Activated effector memory CD4-positive, alpha-beta T cell treated with Interleukin-2 at 50 U/mL for 16 hours (primary cell): ENCODE results near the gene CNNM2.
"Not testable (repeated sequence)": the region's sequence is repeated elsewhere in the genome, so short reads cannot be mapped to it uniquely, and the experiment has no call there.

Experiments used
- DNase-seq: peaks from one replicate; pipeline ENCODE4 v3.0.0-alpha.2; 2020

CNNM2 gene

DNA sequence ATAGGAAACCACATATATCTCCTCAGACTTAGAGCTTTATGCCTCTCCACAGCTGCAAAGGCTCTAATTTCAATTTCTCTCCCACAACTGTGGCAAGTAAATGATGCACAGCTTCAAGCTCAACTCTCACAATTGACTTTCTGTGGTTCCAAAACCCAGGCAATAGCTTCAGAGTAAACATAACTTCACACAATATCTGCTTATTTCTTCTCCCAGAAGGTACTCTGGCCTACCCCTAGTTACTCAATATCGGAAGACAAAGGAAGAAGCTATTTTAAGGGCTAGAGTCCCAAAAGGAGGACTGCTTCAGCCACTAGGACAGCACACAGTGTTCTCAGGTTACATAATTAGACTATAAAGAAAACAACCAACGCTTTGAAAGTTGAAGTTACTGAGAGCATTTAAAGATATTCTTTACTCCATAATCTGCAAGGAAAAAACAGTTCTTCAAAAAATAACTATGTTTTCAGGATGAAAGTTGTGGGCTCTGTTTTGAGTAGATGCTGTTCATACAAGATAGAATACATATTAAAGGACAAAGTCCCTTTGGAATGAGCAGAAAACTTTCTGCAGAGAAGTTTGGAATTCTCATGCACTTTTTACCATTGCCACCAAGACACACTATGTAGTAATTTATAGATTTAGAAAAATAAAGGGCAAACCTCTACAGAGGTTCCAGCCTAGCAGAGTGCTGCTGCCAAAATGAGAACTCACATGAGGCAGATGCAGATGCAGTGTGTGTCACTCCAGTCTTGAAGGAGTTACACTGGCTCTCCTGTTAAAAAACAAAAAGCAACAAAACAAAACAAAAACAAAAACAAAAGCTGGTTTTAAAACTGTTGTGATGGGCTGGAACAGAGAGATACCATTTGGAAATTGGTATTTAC is 193.2 kb downstream of the CNNM2 start:
- no peak for DNase-seq

DNA sequence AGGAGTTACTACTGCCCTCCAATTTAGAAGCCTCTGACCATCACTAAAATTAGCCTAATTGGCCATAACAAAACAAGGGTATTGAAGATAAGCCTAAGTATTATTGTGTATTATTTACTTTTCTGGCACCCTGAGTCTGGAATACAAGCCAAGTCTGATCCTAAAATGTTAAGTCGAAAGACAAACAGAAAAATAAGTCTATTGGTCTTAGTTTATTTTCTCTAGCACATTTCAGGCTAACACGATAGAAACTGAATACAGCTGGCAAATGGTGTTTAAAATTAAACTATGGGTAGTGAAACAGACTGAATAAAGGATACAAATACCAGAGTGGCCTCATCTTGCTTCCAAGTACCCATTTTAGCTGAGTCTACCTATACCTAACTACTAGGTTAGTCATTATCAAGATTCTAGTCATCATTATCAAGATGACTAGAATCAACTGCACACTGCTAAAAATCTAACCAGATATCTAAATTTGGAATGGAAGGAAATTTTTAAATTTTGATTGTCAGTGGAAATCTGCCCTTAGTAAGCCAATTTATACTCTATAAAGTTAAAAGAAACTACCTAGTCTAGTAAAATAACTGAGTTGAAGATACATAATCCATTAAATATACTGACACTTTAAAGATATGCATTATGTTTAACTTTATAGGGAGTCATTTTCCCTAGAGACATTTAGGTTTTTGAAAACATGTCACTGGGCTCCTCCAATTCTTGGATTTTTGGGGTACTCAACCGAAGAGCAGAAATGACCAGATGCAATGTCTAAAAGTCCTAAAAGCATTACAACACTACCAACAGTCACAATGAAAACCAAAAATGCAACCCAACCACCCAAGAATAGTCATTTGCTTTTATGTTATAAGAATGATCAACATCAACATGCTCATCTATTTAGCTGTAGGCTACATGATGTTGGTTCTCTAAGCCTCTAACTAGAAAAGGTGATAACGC is 194.1 kb downstream of the CNNM2 start:
- no peak for DNase-seq

DNA sequence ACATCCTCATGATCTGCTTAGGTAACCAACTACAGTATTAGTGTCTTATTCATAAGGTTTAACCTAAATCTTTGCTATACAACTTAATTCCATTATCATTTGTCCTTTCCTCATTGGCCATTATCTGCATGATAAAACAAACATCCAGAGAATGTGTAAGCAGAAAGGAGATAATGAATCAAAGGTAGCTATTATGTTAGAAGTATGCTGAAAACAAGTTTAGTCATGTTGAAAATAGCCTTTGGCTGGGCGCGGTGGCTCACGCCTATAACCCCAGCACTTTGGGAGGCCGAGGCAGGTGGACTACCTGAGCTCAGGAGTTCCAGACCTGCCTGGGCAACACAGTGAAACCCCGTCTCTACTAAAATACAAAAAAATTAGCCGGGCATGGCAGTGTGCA is 196.8 kb downstream of the CNNM2 start:
- no peak for DNase-seq

DNA sequence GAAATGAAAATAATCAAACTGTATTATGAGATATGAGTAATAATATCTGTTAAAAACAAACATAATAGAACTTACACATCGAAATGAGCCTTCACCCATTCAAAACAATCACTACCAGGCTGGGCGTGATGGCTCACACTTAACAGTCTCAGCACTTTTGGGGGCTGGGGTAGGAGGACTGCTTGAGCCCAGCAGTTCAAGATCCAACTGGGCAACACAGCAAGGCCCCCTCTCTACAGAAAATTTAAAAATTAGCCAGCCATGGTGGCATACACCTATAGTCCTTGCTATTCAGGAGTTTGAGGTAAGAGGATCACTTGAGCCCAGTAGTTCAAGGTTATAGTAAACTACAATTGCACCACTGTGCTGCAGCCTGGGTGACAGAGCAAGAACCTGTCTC is 199.2 kb downstream of the CNNM2 start:
- DNase-seq = no peak

DNA sequence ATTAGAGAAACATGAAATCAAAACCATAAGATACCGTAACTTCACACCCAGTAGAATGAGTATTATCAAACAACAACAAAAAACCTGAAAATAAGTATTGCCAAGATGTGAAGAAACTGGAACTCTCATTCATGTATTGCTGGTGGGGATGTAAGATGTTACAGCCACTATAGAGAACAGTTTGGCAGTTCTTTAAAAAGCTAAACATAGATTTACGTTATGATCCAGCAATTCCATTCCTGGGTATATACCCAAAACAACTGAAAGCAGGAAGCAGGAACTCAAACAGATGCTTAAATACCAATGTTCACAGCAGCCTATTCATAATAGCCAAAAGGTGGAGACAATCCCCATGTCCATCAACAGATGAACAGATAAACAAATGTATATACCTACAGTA is 202.5 kb downstream of the CNNM2 start:
- DNase-seq = no peak

DNA sequence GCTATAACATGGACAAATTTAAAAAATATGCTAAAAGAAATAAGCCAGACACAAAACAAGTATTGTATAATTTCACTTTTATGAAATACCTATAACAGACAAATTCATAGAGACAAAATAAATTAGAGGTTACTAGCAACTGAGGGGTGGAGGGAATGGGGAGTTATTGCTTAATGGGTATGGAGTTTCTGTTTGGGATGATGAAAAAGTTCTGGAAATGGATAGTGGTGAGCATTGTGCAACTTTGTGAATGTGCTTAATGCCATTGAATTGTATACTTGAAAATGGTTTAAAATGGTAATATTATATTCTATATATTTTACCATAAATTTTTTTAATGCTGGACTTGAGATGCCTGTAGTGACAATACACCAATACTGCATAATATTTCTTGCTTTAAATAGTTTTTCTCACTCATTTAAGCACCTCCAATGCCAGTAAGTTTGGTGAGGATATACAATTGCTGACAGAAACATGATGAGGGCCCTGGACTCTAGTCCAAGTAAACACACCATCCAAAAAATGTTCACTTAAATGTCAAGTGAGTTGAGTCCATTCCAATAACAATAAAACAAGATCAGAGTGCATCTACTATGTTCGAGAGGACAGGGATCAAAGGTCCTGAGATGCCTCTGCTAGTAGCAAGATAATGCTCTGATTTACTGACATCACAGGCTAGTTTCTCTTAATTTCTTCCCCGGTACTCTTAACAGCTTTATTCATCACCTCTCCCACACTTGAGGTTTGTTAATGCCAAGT is 203.1 kb downstream of the CNNM2 start:
- no peak for DNase-seq

DNA sequence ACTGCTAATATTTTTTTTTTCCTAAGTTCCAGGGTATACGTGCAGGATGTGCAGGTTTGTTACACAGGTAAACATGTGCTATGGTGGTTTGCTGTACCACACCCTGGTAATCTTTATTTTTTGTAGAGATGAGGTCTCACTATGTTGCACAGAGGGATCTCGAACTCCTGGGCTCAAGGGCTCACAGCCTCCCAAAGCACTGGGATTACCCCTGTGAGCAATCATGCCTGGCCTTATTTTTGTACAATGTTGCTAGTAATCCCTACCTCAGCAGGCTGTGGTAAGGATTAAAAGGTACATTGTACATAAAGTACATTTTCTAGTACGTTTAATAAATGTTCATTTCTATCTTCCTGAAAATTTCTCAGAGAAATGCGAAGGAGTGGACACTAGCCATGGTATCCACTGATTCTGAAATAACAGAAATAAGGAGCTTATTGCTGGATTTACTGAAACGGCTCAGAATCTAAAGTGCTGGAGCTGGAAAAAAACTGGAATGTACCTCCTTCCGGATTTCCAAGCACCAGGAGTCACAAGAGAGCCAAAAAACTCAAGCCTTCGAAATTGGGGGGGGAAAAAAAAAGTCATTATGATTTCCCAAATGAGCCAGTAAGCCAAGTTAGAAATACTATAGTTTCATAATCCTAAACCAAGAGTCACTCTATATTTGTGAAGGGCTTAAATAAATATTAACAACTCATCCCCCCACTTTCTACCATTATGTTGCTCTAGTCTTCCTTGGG is 205.4 kb downstream of the CNNM2 start:
- no peak for DNase-seq

DNA sequence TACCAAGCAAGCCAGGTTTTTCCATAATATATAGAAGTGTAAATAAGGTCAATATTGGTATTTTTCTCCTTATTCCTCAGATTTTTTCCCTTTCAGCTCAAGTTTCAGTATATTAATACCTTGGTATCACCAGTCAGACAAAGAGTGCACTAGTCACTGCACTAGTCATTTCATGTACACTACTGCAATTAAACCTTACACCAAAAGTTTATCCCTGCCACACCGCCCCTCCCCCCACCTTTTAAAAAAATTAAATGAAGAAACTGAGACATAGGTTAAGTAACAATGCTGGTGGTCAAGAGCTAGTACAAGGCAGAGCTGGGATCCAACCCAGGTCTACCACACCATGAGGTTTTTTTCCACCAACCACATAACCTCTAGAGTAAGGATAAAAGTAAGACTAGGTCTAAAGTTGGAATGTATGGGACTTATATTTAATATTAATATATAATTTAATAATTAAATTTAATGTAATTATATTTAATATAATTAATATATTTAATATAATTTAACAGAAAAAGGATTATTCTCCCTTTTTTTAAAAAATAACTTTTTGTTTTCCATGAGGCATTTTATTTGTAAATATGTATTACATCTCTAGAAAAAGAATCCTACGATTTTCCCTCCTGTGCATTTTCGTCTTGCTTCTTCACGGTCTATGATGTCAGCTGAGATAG is 206.5 kb downstream of the CNNM2 start:
- DNase-seq = no peak

DNA sequence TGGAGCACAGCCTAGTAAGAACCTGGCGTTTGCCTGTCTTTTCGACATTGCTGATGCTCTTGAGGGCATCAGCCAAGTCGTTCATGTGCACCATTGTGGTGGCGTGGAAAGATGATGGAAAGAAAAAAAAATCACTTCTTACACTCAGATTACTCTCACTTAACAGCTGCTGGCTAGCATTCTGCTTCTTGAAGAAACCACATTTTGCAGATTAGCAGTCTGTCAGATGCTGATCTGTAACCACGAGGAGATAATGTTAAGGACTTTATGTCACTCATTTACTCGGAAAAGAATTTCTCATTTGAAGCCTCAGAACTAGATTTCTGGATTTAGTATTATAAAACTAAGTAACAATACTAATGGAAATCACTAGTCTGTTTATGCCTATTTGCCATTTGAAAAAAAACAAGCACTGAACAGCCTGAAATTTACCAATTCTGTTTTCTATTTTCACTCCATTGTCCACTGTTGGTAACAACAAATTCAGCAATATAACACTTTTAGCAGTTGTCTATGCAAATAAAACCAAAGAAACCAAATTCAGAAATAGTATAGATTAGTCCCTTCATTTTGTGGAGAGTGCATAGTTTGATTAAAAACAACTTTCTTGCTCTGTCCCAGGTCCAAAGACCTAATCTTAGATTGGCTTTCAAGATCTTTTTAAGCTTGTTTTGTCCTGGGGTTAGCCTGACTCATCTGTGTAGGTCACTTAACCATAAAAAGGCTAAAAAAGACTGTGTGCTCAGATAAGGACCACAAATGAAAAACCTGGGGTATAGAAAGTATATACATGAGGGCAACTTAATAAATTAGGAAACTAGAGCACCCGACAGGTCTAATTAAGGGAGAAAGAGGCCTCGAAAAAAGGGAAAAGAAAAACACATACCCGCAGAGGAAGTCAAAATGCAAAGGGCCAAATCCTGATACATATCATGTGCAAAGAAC is 207.5 kb downstream of the CNNM2 start:
- DNase-seq = no peak

DNA sequence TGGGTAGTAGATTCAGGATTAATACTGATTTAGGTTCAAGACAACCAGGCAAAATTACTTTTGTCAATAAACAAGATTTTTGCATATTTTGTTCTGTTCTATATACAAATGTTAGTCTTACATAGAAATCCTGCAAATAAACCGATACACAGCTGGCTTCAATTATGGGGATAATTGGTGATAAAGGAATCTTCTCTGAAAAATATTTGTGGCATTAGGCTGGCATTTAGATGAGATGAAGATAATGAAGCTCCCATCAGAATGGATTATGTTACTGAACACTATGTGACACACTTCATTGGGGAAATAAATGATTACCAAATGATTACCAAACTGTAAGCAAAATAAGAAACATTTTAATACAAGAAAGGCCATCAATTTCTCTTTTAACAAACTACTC is 209.1 kb downstream of the CNNM2 start:
- DNase-seq = no peak

DNA sequence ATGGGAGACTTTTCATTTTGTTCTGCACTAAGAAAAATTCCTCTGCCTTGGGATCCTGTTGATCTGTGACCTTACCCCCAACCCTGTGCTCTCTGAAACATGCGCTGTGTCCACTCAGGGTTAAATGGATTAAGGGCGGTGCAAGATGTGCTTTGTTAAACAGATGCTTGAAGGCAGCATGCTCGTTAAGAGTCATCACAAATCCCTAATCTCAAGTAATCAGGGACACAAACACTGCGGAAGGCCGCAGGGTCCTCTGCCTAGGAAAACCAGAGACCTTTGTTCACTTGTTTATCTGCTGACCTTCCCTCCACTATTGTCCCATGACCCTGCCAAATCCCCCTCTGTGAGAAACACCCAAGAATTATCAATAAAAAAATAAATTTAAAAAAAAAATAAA is 212.1 kb downstream of the CNNM2 start:
- DNase-seq = not testable (repeated sequence)

DNA sequence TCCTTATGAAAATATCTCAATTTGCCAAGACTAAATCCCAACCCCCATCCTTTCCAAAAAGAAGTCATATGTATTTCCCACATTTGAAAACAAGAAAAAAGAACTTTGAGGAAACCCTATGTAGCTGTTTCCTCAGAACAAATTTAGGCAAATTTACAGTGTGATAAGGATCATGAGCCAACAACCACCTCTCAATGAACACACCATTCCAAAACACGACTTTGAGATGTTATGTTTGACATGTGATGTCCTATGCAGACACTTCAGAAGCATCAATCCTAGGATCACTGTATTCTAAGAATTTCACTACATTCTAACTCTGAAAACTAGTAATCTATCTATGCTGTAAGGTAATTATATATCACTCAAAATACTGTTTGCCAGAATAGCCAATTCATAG is 212.8 kb downstream of the CNNM2 start:
- no peak for DNase-seq

DNA sequence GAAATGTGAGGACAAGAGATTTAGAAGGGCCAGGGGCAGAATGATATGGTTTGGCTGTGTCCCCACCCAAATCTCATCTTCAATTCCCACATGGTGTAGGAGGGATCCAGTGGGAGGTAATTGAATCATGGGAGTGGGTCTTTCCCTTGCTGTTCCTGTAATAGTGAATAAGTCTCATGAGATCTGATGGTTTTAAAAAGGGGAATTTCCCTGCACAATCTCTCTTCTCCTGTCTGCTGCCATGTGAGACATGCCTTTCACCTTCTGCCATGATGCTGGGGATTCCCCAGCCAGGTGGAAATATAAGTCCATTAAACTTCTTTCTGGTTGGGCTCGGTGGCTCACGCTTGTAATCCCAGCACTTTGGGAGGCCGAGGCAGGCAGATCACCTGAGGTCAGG is 217.1 kb downstream of the CNNM2 start:
- DNase-seq = not testable (repeated sequence)

DNA sequence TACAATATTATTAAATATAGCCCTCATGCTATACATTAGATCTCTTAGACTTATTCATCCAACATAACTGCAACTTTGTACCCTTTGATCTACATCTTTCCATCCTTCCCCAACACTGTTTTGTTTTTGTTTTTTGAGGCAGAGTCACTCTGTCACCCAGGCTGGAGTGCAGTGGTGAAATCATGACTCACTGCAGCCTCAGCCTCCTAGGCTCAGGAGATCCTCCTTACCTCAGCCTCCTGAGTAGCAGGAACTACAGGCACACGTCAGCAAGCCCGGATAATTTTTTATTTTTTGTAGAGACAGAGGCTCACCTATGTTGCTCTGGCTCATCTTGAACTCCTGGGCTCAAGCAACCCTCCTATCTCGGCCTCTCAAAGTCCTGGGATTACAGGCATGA is 221.7 kb downstream of the CNNM2 start:
- no peak for DNase-seq
